Measurements from ENCODE around the gene MPHOSPH9. TPM values are rescaled to one million over a fixed set of nuclear protein-coding genes. Genes with fewer than 3 reads are reported as not detected.

MPHOSPH9 gene
- total RNA-seq, 1 experiment from 2014 or later: 44.9 TPM

GRCh38 chr12:123180171-123180570 lies 52.8 kb downstream of the MPHOSPH9 start:
- Histone ChIP-seq H3K9ac (ENCODE audit: low read length) (no peak overlapping the region), H4K20me1 (ENCODE audit: insufficient read depth) (no peaks in the 10 kb centered on the region), H3K9me3 (ENCODE audit: control insufficient read depth in 1 of 2, insufficient read depth in 1 of 2, low read depth in 1 of 2, low read length in 2 of 2) (no peaks in the 10 kb centered on the region), H3K4me1 (ENCODE audit: control insufficient read depth in 1 of 2, insufficient read depth in 2 of 2, low read length in 2 of 2) (no peaks in the 10 kb centered on the region), H3K4me3 (replicated peaks in 1 of 2; ENCODE audit: low read depth in 1 of 2, low read length in 2 of 2) (no peak overlapping the region), H3K27me3 (ENCODE audit: insufficient read depth, low read length) (no peaks in the 10 kb centered on the region), H3K9me2 (ENCODE audit: insufficient read depth) (no peaks in the 10 kb centered on the region), H3K36me3 (ENCODE audit: control insufficient read depth in 1 of 2, insufficient read depth in 2 of 2, low read length in 2 of 2) (peaks cover 19% of the 10 kb centered on the region in 2 experiments; a peak in 3 of 4 replicates), H3K4me2 (ENCODE audit: low read length) (no peak overlapping the region), H3K27ac (ENCODE audit: low read depth, low read length) (no peak overlapping the region), H2AFZ (ENCODE audit: low read depth, low read length, poor library complexity, severe bottlenecking) (no peak overlapping the region), H3K79me2 (ENCODE audit: insufficient read depth, low read length) (no peaks in the 10 kb centered on the region)
- ChIA-PET POLR2A (no interaction called here), CTCF (no interaction called here), RAD21 (ENCODE audit: low non-redundant PET in 1 of 2, low total read pairs in 2 of 2, uncharacterized antibody in 2 of 2, unreplicated experiment in 2 of 2) (no interaction called here)
- no TSS peak for BruUV-seq (replicated peaks)
- intact Hi-C loops (cut with micrococcal nuclease): no loop called here
- no peak for DNase-seq (ENCODE audit: low read depth, low spot score)
- no peak for ATAC-seq
- no peak for TF ChIP-seq CEBPB (IDR thresholded peaks at IDR 0.05; ENCODE audit: low read depth)
- no peak for TF ChIP-seq YY1 (IDR thresholded peaks at IDR 0.05; ENCODE audit: extremely low read depth, insufficient replicate concordance, low read depth, low read length)
- TF ChIP-seq CBX3 (IDR thresholded peaks at IDR 0.05; ENCODE audit: low read depth): no peak
- no peak for TF ChIP-seq EZH2 (IDR thresholded peaks at IDR 0.05)
- no peak for TF ChIP-seq POLR2AphosphoS5 (IDR thresholded peaks at IDR 0.05; ENCODE audit: low read depth, low read length)
- TF ChIP-seq MAX (IDR thresholded peaks at IDR 0.05): no peak
- TF ChIP-seq POLR2A (IDR thresholded peaks at IDR 0.05; ENCODE audit: borderline replicate concordance, extremely low read depth, insufficient read depth, insufficient read length): no peak
- TF ChIP-seq EGR1 (IDR thresholded peaks at IDR 0.05; ENCODE audit: low read depth): no peak
- TF ChIP-seq SRF (IDR thresholded peaks at IDR 0.05; ENCODE audit: low read depth): no peak
- no peak for TF ChIP-seq REST (IDR thresholded peaks at IDR 0.05; ENCODE audit: low read depth)
- no peak for TF ChIP-seq CTCF (IDR thresholded peaks at IDR 0.05 in 2 of 3, conservative IDR thresholded peaks at IDR 0.05 in 1 of 3; ENCODE audit: borderline replicate concordance in 1 of 3, insufficient read depth in 1 of 3, low read depth in 2 of 3, low read length in 2 of 3)
- TF ChIP-seq JUND (IDR thresholded peaks at IDR 0.05): no peak
- no peak for TF ChIP-seq EZH2phosphoT487 (IDR thresholded peaks at IDR 0.05; ENCODE audit: borderline replicate concordance)
- no peak for TF ChIP-seq ZFX (IDR thresholded peaks at IDR 0.05)
- no peak for TF ChIP-seq ZNF274 (IDR thresholded peaks at IDR 0.05; ENCODE audit: low read depth, low read length)
- TF ChIP-seq SP1 (IDR thresholded peaks at IDR 0.05; ENCODE audit: low read depth): no peak
- TF ChIP-seq FOSL1 (IDR thresholded peaks at IDR 0.05; ENCODE audit: low read depth): no peak
- TF ChIP-seq ATF3 (IDR thresholded peaks at IDR 0.05): no peak

All from HCT116 (cell line).